Skeletal muscle tissue (tissue), 4 donors: Measurements from ENCODE around the gene MEGF8. TPM values are rescaled to one million over a fixed set of nuclear protein-coding genes. Genes with fewer than 3 reads are reported as not detected.
A peak's percentile ranks its signal among the peaks of the same experiment; 100 is the strongest.

Experiments used
- H3K27ac ChIP-seq: one replicate; pipeline ENCODE4 v1.7.0; 2013; ENCODE audit warnings: mild to moderate bottlenecking, low read depth, low read length, inconsistent platforms
- H3K27me3 ChIP-seq, 3 donors: one replicate each; pipeline ENCODE4 v1.7.0; 2013; ENCODE audit warnings: low read length in 3 of 3; ENCODE audit not compliant: control insufficient read depth in 3 of 3, insufficient read depth in 3 of 3
- H3K36me3 ChIP-seq, 3 donors: one replicate each; pipeline ENCODE4 v1.7.0; 2013; ENCODE audit warnings: low read length in 3 of 3; ENCODE audit not compliant: control insufficient read depth in 3 of 3, insufficient read depth in 3 of 3
- H3K4me1 ChIP-seq, 3 donors: one replicate each; pipeline ENCODE4 v1.7.0; 2013; ENCODE audit warnings: low read length in 3 of 3, mild to moderate bottlenecking in 3 of 3; ENCODE audit not compliant: control insufficient read depth in 3 of 3, insufficient read depth in 3 of 3
- H3K4me3 ChIP-seq, 3 donors: one replicate each; pipeline ENCODE4 v1.7.0; 2013; ENCODE audit warnings: low read length in 3 of 3
- H3K9ac ChIP-seq, 3 donors: one replicate each; pipeline ENCODE4 v1.7.0; 2013; ENCODE audit warnings: low read length in 3 of 3, mild to moderate bottlenecking in 3 of 3, moderate library complexity in 2 of 3, low read depth in 1 of 3
- H3K9me3 ChIP-seq, 3 donors: one replicate each; pipeline ENCODE4 v1.7.0; 2013; ENCODE audit warnings: low read length in 3 of 3; ENCODE audit not compliant: control insufficient read depth in 3 of 3
- total RNA-seq: library from RNA; depleted of rRNA; stranded (reverse); fragments of >200 nt; gene quantifications from one replicate; pipeline ENCODE4 v1.2.3, GENCODE V29; 2014
- donor health status: Osteomylitis.

Gene MEGF8
- total RNA-seq, 1 donor from 2014 or later: 17.2 TPM

DNA sequence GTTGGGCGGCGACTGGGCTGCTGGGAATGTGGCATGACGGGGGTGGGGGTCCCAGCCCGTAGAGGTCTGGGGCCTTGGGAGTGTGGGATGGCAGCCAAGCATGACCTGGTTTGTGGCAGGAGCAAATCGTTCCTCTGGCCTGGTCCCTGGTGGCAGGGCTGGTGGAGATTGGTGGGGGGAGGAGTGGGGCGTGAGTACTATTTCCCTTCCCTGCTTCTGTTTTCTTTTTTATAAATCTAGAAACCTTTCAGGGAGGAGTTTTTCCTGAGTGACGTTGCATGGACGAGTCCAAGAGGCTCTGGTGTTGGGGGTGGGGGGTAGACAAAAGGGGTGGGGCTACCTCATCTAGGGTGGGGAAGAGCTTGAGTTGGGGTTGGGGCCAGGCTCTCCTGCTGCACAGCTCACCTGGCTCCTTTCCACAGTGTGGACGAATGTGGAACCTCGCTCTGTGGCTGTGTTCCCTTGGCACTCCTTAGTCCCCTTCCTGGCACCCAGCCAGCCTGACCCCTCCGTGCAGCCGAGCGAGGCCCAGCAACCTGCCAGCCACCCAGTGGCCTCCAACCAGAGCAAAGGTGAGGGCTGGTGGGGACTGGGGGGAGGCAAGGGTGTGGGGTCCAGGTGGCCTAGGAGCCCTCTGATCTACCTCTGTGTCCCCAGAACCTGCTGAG, 39.0 kb upstream of the MEGF8 start:
- Histone ChIP-seq H3K4me3 (peak overlapping the region; percentile 45 to 82 (median 54)), H3K36me3 (peaks cover 35 to 40% (median 40%) of the 10 kb centered on the region in 3 donors), H3K4me1 (peaks cover 38 to 44% (median 38%) of the 10 kb centered on the region in 3 donors), H3K27me3 (no peaks in the 10 kb centered on the region), H3K27ac (peak overlapping the region; percentile 0), H3K9me3 (no peaks in the 10 kb centered on the region), H3K9ac (peak overlapping the region; percentile 2 to 86 (median 21))

DNA sequence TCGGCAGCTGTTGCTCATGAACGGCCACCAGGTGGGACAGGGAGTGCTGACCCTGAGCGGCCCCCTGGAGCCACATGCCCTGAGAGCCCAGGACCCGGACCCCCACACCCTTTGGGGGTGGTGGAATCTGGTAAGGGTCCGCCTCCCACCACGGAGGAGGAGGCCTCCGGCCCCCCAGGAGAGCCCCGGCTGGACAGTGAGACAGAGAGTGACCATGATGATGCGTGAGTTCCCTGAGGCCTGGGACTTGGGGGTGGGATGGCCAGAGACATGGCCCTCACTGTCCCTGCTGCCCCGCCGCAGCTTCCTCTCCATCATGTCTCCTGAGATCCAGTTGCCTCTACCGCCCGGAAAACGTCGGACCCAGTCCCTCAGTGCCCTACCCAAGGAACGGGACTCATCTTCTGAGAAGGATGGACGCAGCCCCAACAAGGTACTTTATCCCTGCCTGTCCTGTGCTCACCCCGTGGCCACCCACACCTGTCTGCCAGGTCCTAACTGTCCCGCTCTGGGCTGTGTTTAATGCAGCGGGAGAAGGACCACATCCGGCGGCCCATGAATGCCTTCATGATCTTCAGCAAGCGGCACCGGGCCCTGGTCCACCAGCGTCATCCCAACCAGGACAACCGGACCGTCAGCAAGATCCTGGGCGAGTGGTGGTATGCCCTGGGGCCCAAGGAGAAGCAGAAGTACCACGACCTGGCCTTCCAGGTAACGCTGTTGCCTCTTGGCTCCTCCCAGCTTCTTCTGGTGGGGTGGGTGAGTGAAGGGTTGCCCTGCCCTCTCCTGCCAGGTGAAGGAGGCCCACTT, 38.2 kb upstream of the MEGF8 start:
- no peak overlapping the region for H3K9ac ChIP-seq
- no peaks in the 10 kb centered on the region for H3K9me3 ChIP-seq
- no peaks in the 10 kb centered on the region for H3K27me3 ChIP-seq
- H3K4me3 ChIP-seq: no peak overlapping the region
- peaks cover 40 to 47% (median 46%) of the 10 kb centered on the region in 3 donors for H3K36me3 ChIP-seq
- peaks cover 30 to 37% (median 30%) of the 10 kb centered on the region in 3 donors for H3K4me1 ChIP-seq
- no peak overlapping the region for H3K27ac ChIP-seq

DNA sequence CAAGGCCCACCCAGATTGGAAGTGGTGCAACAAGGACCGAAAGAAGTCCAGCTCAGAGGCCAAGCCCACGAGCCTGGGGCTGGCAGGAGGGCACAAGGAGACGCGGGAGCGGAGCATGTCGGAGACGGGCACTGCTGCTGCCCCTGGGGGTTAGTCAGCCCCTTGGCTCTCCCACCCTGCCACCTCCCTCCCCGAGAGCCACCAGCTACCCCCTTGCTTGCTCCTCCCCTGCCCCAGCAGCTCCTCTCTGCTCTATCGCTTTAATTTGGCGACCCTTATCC, 37.7 kb upstream of the MEGF8 start:
- H3K27me3 ChIP-seq: no peaks in the 10 kb centered on the region
- H3K9ac ChIP-seq: no peak overlapping the region
- no peaks in the 10 kb centered on the region for H3K9me3 ChIP-seq
- peaks cover 26 to 33% (median 26%) of the 10 kb centered on the region in 3 donors for H3K4me1 ChIP-seq
- H3K36me3 ChIP-seq: peaks cover 43 to 51% (median 50%) of the 10 kb centered on the region in 3 donors
- no peak overlapping the region for H3K4me3 ChIP-seq
- no peak overlapping the region for H3K27ac ChIP-seq

DNA sequence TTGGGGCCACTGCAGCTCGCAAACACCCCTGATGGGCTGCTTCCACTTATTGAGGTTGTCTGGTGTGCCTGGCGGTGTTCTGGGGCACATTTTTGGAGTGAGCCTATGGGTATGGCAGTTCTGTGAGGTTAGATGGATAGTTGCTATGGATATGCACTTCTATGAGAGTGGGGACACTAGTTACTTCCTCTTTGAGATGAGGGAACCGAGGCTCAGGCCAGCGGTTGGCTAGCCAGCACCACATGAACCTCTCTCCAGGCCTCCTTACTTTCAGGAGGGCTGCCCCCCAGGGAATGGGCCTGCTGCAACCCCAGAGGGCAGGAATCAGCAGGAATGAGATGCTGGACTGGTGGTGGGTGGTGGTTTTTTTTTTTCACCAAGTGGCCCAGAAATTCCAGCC, 37.0 kb upstream of the MEGF8 start:
- Histone ChIP-seq H3K9ac (no peak overlapping the region), H3K36me3 (peaks cover 47 to 55% (median 53%) of the 10 kb centered on the region in 3 donors), H3K4me3 (no peak overlapping the region), H3K4me1 (peaks cover 20 to 26% (median 20%) of the 10 kb centered on the region in 3 donors), H3K27me3 (no peaks in the 10 kb centered on the region), H3K9me3 (no peaks in the 10 kb centered on the region), H3K27ac (no peak overlapping the region)

DNA sequence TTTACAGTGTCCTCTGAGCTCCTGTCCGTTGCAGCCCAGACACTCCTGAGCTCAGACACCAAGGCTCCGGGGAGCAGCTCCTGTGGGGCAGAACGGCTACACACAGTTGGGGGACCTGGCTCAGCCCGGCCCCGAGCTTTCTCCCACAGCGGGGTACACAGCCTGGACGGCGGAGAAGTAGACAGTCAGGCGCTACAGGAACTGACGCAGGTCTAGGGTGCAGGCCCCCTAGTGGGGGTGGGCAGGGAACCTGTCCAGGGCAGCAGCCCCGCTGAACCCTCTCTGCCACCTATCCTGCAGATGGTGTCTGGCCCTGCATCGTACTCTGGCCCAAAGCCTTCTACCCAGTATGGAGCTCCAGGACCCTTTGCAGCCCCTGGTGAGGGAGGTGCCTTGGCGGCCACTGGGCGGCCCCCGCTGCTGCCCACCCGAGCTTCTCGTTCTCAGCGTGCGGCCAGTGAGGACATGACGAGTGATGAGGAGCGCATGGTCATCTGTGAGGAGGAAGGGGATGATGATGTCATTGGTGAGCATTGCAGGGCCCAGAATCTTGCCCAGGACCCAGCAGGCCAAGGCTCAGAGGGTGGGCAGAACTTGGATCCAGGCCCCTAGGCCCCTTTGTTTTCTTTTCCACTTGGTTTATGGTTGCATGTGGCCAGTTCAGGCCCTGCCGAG, 36.4 kb upstream of the MEGF8 start:
- Histone ChIP-seq H3K9ac (no peak overlapping the region), H3K9me3 (no peaks in the 10 kb centered on the region), H3K27me3 (no peaks in the 10 kb centered on the region), H3K4me1 (peaks cover 18 to 25% (median 19%) of the 10 kb centered on the region in 3 donors), H3K36me3 (peaks cover 48 to 61% (median 59%) of the 10 kb centered on the region in 3 donors), H3K4me3 (no peak overlapping the region), H3K27ac (no peak overlapping the region)

DNA sequence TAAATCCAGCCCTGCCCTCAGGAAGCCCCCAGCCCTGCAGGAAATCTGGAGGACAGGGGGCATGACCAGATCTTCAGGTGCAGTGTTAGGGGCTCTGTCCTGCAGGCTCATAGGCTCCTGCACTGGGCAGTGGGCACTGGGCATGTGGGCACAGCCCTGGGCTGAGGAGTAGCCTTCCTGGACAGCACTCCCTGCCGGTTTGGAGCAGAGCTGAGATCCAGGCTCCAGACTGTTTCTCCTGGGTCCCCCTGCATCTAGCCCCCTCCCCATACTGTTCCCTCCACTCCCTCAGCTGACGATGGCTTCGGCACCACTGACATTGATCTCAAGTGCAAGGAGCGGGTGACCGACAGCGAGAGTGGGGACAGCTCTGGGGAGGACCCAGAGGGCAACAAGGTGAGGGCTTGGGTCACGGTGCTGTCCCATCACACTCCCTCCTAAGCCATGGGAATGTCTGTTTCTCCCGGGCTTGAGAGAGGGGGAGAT, 35.8 kb upstream of the MEGF8 start:
- Histone ChIP-seq H3K9me3 (no peaks in the 10 kb centered on the region), H3K4me1 (peaks cover 18 to 25% (median 18%) of the 10 kb centered on the region in 3 donors), H3K9ac (no peak overlapping the region), H3K36me3 (peaks cover 54 to 66% (median 65%) of the 10 kb centered on the region in 3 donors), H3K27ac (no peak overlapping the region), H3K27me3 (no peaks in the 10 kb centered on the region), H3K4me3 (no peak overlapping the region)

DNA sequence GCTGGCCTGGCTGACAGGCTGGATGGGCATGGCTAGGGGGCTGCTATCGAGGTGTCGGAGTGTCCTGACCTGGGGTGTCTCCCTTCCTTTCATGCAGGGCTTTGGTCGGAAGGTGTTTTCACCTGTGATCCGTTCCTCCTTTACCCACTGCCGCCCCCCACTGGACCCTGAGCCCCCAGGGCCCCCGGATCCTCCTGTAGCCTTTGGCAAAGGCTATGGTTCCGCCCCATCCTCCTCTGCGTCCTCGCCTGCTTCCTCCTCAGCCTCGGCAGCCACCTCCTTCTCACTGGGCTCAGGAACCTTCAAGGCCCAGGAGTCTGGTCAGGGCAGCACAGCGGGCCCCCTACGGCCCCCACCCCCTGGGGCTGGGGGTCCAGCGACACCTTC, 35.3 kb upstream of the MEGF8 start:
- Histone ChIP-seq H3K27me3 (no peaks in the 10 kb centered on the region), H3K4me1 (peaks cover 12 to 19% (median 13%) of the 10 kb centered on the region in 3 donors), H3K9me3 (no peaks in the 10 kb centered on the region), H3K9ac (no peak overlapping the region), H3K27ac (no peak overlapping the region), H3K36me3 (peaks cover 57 to 66% (median 66%) of the 10 kb centered on the region in 3 donors), H3K4me3 (no peak overlapping the region)

DNA sequence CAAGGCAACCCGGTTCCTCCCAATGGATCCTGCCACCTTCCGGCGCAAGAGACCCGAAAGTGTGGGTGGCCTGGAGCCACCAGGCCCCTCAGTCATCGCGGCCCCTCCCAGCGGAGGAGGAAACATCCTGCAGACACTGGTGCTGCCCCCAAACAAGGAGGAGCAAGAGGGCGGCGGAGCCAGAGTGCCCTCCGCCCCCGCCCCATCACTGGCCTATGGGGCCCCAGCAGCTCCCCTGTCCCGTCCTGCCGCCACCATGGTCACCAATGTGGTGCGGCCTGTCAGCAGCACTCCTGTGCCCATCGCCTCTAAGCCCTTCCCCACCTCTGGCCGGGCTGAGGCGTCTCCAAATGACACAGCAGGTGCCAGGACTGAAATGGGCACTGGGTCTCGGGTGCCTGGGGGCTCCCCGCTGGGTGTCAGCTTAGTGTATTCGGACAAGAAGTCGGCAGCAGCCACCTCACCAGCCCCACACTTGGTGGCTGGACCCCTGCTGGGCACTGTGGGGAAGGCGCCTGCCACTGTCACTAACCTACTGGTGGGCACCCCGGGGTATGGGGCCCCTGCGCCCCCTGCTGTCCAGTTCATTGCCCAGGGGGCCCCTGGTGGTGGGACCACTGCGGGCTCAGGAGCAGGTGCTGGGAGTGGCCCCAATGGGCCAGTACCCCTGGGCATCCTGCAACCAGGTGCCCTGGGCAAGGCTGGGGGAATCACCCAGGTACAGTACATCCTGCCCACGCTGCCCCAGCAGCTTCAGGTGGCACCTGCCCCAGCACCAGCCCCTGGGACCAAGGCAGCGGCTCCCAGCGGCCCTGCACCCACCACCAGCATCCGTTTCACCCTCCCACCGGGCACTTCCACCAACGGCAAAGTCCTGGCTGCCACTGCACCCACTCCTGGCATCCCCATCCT, 34.7 kb upstream of the MEGF8 start:
- H3K27me3 ChIP-seq: no peaks in the 10 kb centered on the region
- H3K4me3 ChIP-seq: no peak overlapping the region
- no peak overlapping the region for H3K27ac ChIP-seq
- no peaks in the 10 kb centered on the region for H3K9me3 ChIP-seq
- no peak overlapping the region for H3K9ac ChIP-seq
- H3K36me3 ChIP-seq: peaks cover 59 to 68% (median 66%) of the 10 kb centered on the region in 3 donors
- H3K4me1 ChIP-seq: peaks cover 6 to 13% (median 6%) of the 10 kb centered on the region in 3 donors

DNA sequence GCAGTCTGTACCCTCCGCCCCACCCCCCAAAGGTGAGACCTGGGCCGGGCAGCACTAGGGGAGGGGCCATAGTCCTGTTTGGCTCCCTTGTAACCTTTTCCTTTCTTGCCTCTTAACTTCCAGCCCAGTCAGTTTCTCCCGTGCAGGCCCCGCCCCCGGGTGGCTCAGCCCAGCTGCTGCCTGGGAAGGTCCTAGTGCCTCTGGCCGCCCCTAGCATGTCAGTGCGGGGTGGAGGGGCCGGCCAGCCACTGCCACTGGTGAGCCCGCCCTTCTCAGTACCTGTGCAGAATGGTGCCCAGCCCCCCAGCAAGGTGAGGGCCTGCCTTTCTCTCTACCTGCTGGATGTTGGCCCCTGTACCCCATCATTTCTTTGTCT, 34.0 kb upstream of the MEGF8 start:
- H3K36me3 ChIP-seq: peaks cover 59 to 69% (median 66%) of the 10 kb centered on the region in 3 donors
- H3K27ac ChIP-seq: no peak overlapping the region
- no peak overlapping the region for H3K4me3 ChIP-seq
- peaks cover 0 to 11% (median 5%) of the 10 kb centered on the region in 3 donors for H3K4me1 ChIP-seq
- H3K9ac ChIP-seq: no peak overlapping the region
- no peaks in the 10 kb centered on the region for H3K27me3 ChIP-seq
- H3K9me3 ChIP-seq: no peaks in the 10 kb centered on the region
